ENCODE data around the gene CTNND2. TPM values are rescaled to one million over a fixed set of nuclear protein-coding genes. Genes with fewer than 3 reads are reported as not detected.
"Not testable (repeated sequence)": the region's sequence is repeated elsewhere in the genome, so short reads cannot be mapped to it uniquely, and the experiment has no call there.

The CTNND2 gene
- total and polyA plus RNA-seq, 4 donors = 0.05 to 0.50 (median 0.27) TPM

- TF ChIP-seq, protein P1, sequence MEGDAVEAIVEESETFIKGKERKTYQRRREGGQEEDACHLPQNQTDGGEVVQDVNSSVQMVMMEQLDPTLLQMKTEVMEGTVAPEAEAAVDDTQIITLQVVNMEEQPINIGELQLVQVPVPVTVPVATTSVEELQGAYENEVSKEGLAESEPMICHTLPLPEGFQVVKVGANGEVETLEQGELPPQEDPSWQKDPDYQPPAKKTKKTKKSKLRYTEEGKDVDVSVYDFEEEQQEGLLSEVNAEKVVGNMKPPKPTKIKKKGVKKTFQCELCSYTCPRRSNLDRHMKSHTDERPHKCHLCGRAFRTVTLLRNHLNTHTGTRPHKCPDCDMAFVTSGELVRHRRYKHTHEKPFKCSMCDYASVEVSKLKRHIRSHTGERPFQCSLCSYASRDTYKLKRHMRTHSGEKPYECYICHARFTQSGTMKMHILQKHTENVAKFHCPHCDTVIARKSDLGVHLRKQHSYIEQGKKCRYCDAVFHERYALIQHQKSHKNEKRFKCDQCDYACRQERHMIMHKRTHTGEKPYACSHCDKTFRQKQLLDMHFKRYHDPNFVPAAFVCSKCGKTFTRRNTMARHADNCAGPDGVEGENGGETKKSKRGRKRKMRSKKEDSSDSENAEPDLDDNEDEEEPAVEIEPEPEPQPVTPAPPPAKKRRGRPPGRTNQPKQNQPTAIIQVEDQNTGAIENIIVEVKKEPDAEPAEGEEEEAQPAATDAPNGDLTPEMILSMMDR (IDR thresholded peaks at IDR 0.05; ENCODE audit: low read depth, low read length, missing input control) = no peak
- TF ChIP-seq RXRA (IDR thresholded peaks at IDR 0.05) (no peak), JUND (IDR thresholded peaks at IDR 0.05) (no peak), FOXA2 (IDR thresholded peaks at IDR 0.05) (no peak)
Measured at GRCh38 chr5:11420969-11421368, 483.3 kb downstream of the CTNND2 start (continued).

DNA sequence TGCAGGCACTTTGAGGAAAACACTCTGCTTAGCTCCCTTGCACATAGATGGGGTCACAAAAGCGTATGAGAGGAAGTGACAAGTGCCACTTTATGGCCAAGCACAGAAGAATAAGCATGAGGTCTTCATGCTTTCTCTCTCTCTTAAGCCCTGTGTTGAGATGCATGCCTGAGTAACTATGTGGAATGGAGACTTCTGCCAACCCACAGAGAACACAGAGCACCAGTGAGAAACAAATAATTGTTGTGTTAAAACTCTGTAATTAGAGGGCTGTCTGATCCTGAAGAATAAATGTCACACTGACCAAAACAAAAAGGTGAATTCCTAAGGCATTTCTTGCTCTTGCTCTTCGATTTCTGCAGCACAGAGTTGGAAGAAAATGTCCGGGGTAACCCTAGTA is 488.5 kb downstream of the CTNND2 start:
- TF ChIP-seq GABPA (IDR thresholded peaks at IDR 0.05 in 1 of 2, conservative IDR thresholded peaks at IDR 0.05 in 1 of 2) = no peak
- no peaks in the 10 kb centered on the region for H3K36me3 ChIP-seq (ENCODE audit: control insufficient read depth in 4 of 4, insufficient read depth in 3 of 4, low read depth in 1 of 4, low read length in 3 of 4)
- H3K27ac ChIP-seq (ENCODE audit: low read depth in 1 of 2, low read length in 2 of 2) = no peak overlapping the region
- H3K9me3 ChIP-seq (ENCODE audit: control insufficient read depth in 4 of 4, low read length in 3 of 4) = peaks cover 0 to 5% (median 0%) of the 10 kb centered on the region in 4 donors
- no peaks in the 10 kb centered on the region for H3K4me1 ChIP-seq (ENCODE audit: control insufficient read depth in 4 of 4, insufficient read depth in 4 of 4, low read length in 3 of 4)
- WGBS = 55% methylated on average over 3 of the region's 3 CpGs
- no peak for DNase-seq (ENCODE audit: low spot score)
- H3K4me3 ChIP-seq (ENCODE audit: low read depth in 1 of 3, low read length in 3 of 3) = no peak overlapping the region
- H3K27me3 ChIP-seq (ENCODE audit: control insufficient read depth in 4 of 4, insufficient read depth in 4 of 4, low read length in 3 of 4) = no peaks in the 10 kb centered on the region
- H3K9ac ChIP-seq (ENCODE audit: low read depth in 1 of 2, low read length in 2 of 2) = no peak overlapping the region

- H3K27me3 ChIP-seq (ENCODE audit: control insufficient read depth in 4 of 4, insufficient read depth in 4 of 4, low read length in 3 of 4); H3K4me1 ChIP-seq (ENCODE audit: control insufficient read depth in 4 of 4, insufficient read depth in 4 of 4, low read length in 3 of 4); H3K9ac ChIP-seq (ENCODE audit: low read depth in 1 of 2, low read length in 2 of 2); H3K9me3 ChIP-seq (ENCODE audit: control insufficient read depth in 4 of 4, low read length in 3 of 4); H3K36me3 ChIP-seq (ENCODE audit: control insufficient read depth in 4 of 4, insufficient read depth in 3 of 4, low read depth in 1 of 4, low read length in 3 of 4); DNase-seq (ENCODE audit: low spot score); H3K4me3 ChIP-seq (ENCODE audit: low read depth in 1 of 3, low read length in 3 of 3); H3K27ac ChIP-seq (ENCODE audit: low read depth in 1 of 2, low read length in 2 of 2): not testable (repeated sequence)
- 98% methylated on average over 1 of the region's 1 CpG for WGBS
Measured at GRCh38 chr5:11414732-11415131, 489.5 kb downstream of the CTNND2 start.

- H3K27ac ChIP-seq (ENCODE audit: low read depth in 1 of 2, low read length in 2 of 2) = no peak overlapping the region
- WGBS = 96% methylated on average over 2 of the region's 2 CpGs
- H3K27me3 ChIP-seq (ENCODE audit: control insufficient read depth in 4 of 4, insufficient read depth in 4 of 4, low read length in 3 of 4) = no peaks in the 10 kb centered on the region
- no peak overlapping the region for H3K4me3 ChIP-seq (ENCODE audit: low read depth in 1 of 3, low read length in 3 of 3)
- H3K9me3 ChIP-seq (ENCODE audit: control insufficient read depth in 4 of 4, low read length in 3 of 4) = no peaks in the 10 kb centered on the region
- H3K9ac ChIP-seq (ENCODE audit: low read depth in 1 of 2, low read length in 2 of 2) = no peak overlapping the region
- TF ChIP-seq NR2F2 (IDR thresholded peaks at IDR 0.05) (no peak), FOXA2 (IDR thresholded peaks at IDR 0.05) (no peak), JUND (IDR thresholded peaks at IDR 0.05) (no peak), GABPA (IDR thresholded peaks at IDR 0.05 in 1 of 2, conservative IDR thresholded peaks at IDR 0.05 in 1 of 2) (no peak), MAX (IDR thresholded peaks at IDR 0.05) (no peak)
- TF ChIP-seq, protein P1 (IDR thresholded peaks at IDR 0.05; ENCODE audit: low read depth, low read length, missing input control) = no peak
- DNase-seq (ENCODE audit: low spot score) = no peak
- no peaks in the 10 kb centered on the region for H3K36me3 ChIP-seq (ENCODE audit: control insufficient read depth in 4 of 4, insufficient read depth in 3 of 4, low read depth in 1 of 4, low read length in 3 of 4)
- no peaks in the 10 kb centered on the region for H3K4me1 ChIP-seq (ENCODE audit: control insufficient read depth in 4 of 4, insufficient read depth in 4 of 4, low read length in 3 of 4)
Measured at GRCh38 chr5:11411621-11412020, 492.6 kb downstream of the CTNND2 start.
